ENCODE data around the gene ABCA1.

ABCA1 gene

DNA sequence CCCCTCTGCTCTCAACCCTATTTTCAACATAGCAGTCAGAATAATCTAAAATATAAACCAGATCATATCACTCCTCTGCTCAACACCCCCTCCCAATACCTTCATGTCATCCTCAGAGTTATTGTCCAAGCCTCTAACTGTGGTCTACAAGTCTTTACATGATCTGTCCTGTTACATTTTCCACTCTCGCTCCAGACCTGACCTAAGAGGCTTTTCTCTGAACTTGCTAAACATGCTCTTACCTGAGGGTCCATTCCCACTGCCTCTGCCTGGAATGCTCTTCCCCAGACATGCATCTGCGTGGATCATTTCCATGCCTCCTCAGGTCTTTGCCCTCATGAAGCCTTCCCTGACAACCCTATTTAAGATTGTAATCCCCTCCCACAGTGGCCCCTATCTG lies 152.0 kb downstream of the ABCA1 start:
- Histone ChIP-seq H3K14ac (ENCODE audit: low read length) (no peak overlapping the region), H3K4me1 (ENCODE audit: control insufficient read depth in 2 of 2, insufficient read depth in 1 of 2, low read depth in 1 of 2, low read length in 2 of 2) (no peaks in the 10 kb centered on the region), H3K27ac (replicated peaks; ENCODE audit: low read length) (no peak overlapping the region), H3K4me3 (ENCODE audit: low read length in 2 of 2) (no peak overlapping the region), H2BK12ac (ENCODE audit: low read length) (no peak overlapping the region), H3K27me3 (ENCODE audit: control insufficient read depth in 3 of 3, insufficient read depth in 3 of 3, low read depth in 1 of 3, low read length in 3 of 3) (no peaks in the 10 kb centered on the region), H3K4ac (ENCODE audit: low read length) (no peak overlapping the region), H3K4me2 (ENCODE audit: insufficient read depth, low read length, poor library complexity, severe bottlenecking) (no peak overlapping the region), H3K18ac (ENCODE audit: low read length) (no peak overlapping the region), H2AFZ (ENCODE audit: low read length) (no peak overlapping the region), H2BK15ac (ENCODE audit: low read length) (no peak overlapping the region), H3K36me3 (replicated peaks in 1 of 2; ENCODE audit: control insufficient read depth in 2 of 2, insufficient read depth in 2 of 2, low read length in 2 of 2) (peaks cover 0 to 5% of the 10 kb centered on the region in 2 donors), H3K79me1 (ENCODE audit: low read depth, low read length) (no peaks in the 10 kb centered on the region), H4K8ac (ENCODE audit: low read depth, low read length) (no peak overlapping the region), H4K91ac (ENCODE audit: low read depth, low read length, poor library complexity) (no peak overlapping the region), H2BK5ac (ENCODE audit: low read length) (no peak overlapping the region), H3K23ac (ENCODE audit: low read depth, low read length, poor library complexity) (no peak overlapping the region), H3K9me3 (replicated peaks in 1 of 2; ENCODE audit: control insufficient read depth in 2 of 2, insufficient read depth in 1 of 2, low read depth in 1 of 2, low read length in 2 of 2) (no peaks in the 10 kb centered on the region), H2BK120ac (ENCODE audit: low read depth, low read length) (no peak overlapping the region), H3K9ac (ENCODE audit: low read depth, low read length, poor library complexity) (no peak overlapping the region), H2AK5ac (ENCODE audit: low read depth, low read length) (no peak overlapping the region)
- no peak for DNase-seq (ENCODE audit: low spot score)
- WGBS, 2 donors (ENCODE audit: extremely low coverage in 2 of 2, insufficient read length in 2 of 2, insufficient replicate concordance in 1 of 2), result no CpG with 5 or more reads among the region's 2 CpGs

DNA sequence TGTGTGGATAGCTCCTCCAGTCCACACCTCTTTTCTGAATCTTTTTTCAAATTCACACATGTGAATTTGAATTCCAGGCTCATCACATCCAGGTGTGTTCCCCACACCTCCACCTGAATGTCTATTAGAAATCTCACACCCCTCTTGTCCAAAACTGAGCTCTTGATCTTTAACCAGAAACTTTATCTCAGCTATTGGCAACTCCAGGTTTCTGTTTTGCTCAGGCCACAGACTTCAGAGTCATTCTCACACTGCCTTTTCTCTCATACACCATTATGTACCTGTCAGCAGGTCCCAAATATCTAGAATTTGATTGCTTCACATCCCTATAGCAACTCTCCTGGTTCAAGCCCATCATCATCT lies 152.4 kb downstream of the ABCA1 start:
- Histone ChIP-seq H3K18ac (ENCODE audit: low read length) (no peak overlapping the region), H2BK15ac (ENCODE audit: low read length) (no peak overlapping the region), H3K79me1 (ENCODE audit: low read depth, low read length) (no peaks in the 10 kb centered on the region), H3K23ac (ENCODE audit: low read depth, low read length, poor library complexity) (no peak overlapping the region), H4K91ac (ENCODE audit: low read depth, low read length, poor library complexity) (no peak overlapping the region), H3K27ac (replicated peaks; ENCODE audit: low read length) (no peak overlapping the region), H2BK12ac (ENCODE audit: low read length) (no peak overlapping the region), H2BK5ac (ENCODE audit: low read length) (no peak overlapping the region), H3K36me3 (replicated peaks in 1 of 2; ENCODE audit: control insufficient read depth in 2 of 2, insufficient read depth in 2 of 2, low read length in 2 of 2) (peaks cover 0 to 5% of the 10 kb centered on the region in 2 donors), H3K27me3 (ENCODE audit: control insufficient read depth in 3 of 3, insufficient read depth in 3 of 3, low read depth in 1 of 3, low read length in 3 of 3) (no peaks in the 10 kb centered on the region), H3K9me3 (replicated peaks in 1 of 2; ENCODE audit: control insufficient read depth in 2 of 2, insufficient read depth in 1 of 2, low read depth in 1 of 2, low read length in 2 of 2) (no peaks in the 10 kb centered on the region), H2AK5ac (ENCODE audit: low read depth, low read length) (no peak overlapping the region), H4K8ac (ENCODE audit: low read depth, low read length) (no peak overlapping the region), H2AFZ (ENCODE audit: low read length) (no peak overlapping the region), H3K14ac (ENCODE audit: low read length) (no peak overlapping the region), H3K9ac (ENCODE audit: low read depth, low read length, poor library complexity) (no peak overlapping the region), H3K4me2 (ENCODE audit: insufficient read depth, low read length, poor library complexity, severe bottlenecking) (no peak overlapping the region), H3K4ac (ENCODE audit: low read length) (no peak overlapping the region), H3K4me3 (ENCODE audit: low read length in 2 of 2) (no peak overlapping the region), H2BK120ac (ENCODE audit: low read depth, low read length) (no peak overlapping the region), H3K4me1 (ENCODE audit: control insufficient read depth in 2 of 2, insufficient read depth in 1 of 2, low read depth in 1 of 2, low read length in 2 of 2) (no peaks in the 10 kb centered on the region)
- no peak for DNase-seq (ENCODE audit: low spot score)

DNA sequence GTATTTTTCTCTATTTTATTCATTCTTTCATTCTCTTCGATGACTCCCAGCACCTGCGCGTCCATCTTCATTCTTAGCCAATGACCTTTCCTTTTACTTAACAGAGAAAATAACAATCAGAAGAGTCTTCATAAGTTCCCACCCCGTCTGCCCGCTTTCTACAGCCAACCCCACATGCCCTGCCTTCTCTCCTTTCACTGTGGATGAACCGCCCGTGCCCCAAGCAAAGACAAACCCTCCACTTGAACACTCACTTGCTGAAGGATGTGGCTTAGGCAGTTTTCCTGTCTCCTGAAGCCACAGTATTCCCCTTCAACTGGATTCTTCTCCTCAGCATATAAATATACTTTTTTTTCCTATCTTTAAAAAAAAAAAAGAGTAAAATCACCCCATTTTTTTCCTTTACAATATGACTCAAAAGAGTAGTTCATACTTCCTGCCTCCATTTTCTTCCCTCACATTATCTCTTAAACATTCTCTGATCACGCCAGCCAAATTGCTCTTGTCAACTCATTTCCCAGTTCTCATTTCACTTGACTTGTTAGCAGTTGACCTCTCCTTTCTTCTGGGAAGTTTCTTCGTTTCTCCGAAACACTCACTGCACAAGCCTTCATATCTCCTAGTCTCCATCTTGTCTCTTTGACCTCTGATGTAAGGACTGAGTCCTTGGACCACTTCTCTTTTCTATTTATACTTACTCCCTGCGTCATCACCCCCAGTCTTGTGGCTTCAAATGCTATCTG lies 153.0 kb downstream of the ABCA1 start:
- Histone ChIP-seq H2AK5ac (ENCODE audit: low read depth, low read length) (no peak overlapping the region), H3K79me1 (ENCODE audit: low read depth, low read length) (no peaks in the 10 kb centered on the region), H3K14ac (ENCODE audit: low read length) (no peak overlapping the region), H3K9ac (ENCODE audit: low read depth, low read length, poor library complexity) (no peak overlapping the region), H2BK15ac (ENCODE audit: low read length) (no peak overlapping the region), H3K18ac (ENCODE audit: low read length) (no peak overlapping the region), H4K91ac (ENCODE audit: low read depth, low read length, poor library complexity) (no peak overlapping the region), H3K4ac (ENCODE audit: low read length) (no peak overlapping the region), H3K4me2 (ENCODE audit: insufficient read depth, low read length, poor library complexity, severe bottlenecking) (no peak overlapping the region), H3K27me3 (ENCODE audit: control insufficient read depth in 3 of 3, insufficient read depth in 3 of 3, low read depth in 1 of 3, low read length in 3 of 3) (no peaks in the 10 kb centered on the region), H2BK5ac (ENCODE audit: low read length) (no peak overlapping the region), H3K36me3 (replicated peaks in 1 of 2; ENCODE audit: control insufficient read depth in 2 of 2, insufficient read depth in 2 of 2, low read length in 2 of 2) (peaks cover 0 to 2% of the 10 kb centered on the region in 2 donors), H3K4me3 (ENCODE audit: low read length in 2 of 2) (no peak overlapping the region), H3K4me1 (ENCODE audit: control insufficient read depth in 2 of 2, insufficient read depth in 1 of 2, low read depth in 1 of 2, low read length in 2 of 2) (no peaks in the 10 kb centered on the region), H4K8ac (ENCODE audit: low read depth, low read length) (no peak overlapping the region), H2AFZ (ENCODE audit: low read length) (no peak overlapping the region), H2BK12ac (ENCODE audit: low read length) (no peak overlapping the region), H3K9me3 (replicated peaks in 1 of 2; ENCODE audit: control insufficient read depth in 2 of 2, insufficient read depth in 1 of 2, low read depth in 1 of 2, low read length in 2 of 2) (no peaks in the 10 kb centered on the region), H3K27ac (replicated peaks; ENCODE audit: low read length) (no peak overlapping the region), H3K23ac (ENCODE audit: low read depth, low read length, poor library complexity) (no peak overlapping the region), H2BK120ac (ENCODE audit: low read depth, low read length) (no peak overlapping the region)
- no peak for DNase-seq (ENCODE audit: low spot score)
- 100% methylated on average over 1 of the region's 11 CpGs; no CpG with 5 or more reads in 1 of the 2 donors for WGBS, 2 donors (ENCODE audit: extremely low coverage in 2 of 2, insufficient read length in 2 of 2, insufficient replicate concordance in 1 of 2)

DNA sequence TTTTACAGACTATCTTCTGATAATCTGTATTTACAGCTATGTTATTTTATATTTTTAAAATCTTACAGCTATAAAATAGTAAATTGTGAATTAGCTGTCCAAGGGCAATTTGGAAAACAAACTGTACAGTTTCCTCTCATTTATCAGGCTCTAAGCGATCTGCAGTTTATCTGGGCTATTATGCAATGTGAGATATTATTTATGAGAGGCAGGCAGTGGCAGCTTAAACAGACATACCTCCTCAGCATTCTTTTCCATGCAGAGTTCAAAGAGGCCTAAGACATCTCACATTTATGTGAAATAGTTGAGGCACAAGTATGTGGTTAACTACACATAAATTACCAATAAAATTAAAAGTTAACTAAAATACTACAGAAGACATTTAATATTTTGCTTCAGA lies 153.8 kb downstream of the ABCA1 start:
- no peaks in the 10 kb centered on the region for H3K9me3 ChIP-seq (replicated peaks in 1 of 2; ENCODE audit: control insufficient read depth in 2 of 2, insufficient read depth in 1 of 2, low read depth in 1 of 2, low read length in 2 of 2)
- no peaks in the 10 kb centered on the region for H3K4me1 ChIP-seq (ENCODE audit: control insufficient read depth in 2 of 2, insufficient read depth in 1 of 2, low read depth in 1 of 2, low read length in 2 of 2)
- no peak overlapping the region for H2AFZ ChIP-seq (ENCODE audit: low read length)
- no peak for DNase-seq (ENCODE audit: low spot score)
- no peak overlapping the region for H2BK120ac ChIP-seq (ENCODE audit: low read depth, low read length)
- H3K18ac ChIP-seq (ENCODE audit: low read length), result no peak overlapping the region
- no peak overlapping the region for H2BK15ac ChIP-seq (ENCODE audit: low read length)
- H3K27me3 ChIP-seq (ENCODE audit: control insufficient read depth in 3 of 3, insufficient read depth in 3 of 3, low read depth in 1 of 3, low read length in 3 of 3), result no peaks in the 10 kb centered on the region
- no peak overlapping the region for H4K8ac ChIP-seq (ENCODE audit: low read depth, low read length)
- no peak overlapping the region for H3K4me3 ChIP-seq (ENCODE audit: low read length in 2 of 2)
- no peak overlapping the region for H4K91ac ChIP-seq (ENCODE audit: low read depth, low read length, poor library complexity)
- no peak overlapping the region for H3K14ac ChIP-seq (ENCODE audit: low read length)
- H2BK12ac ChIP-seq (ENCODE audit: low read length), result no peak overlapping the region
- no peak overlapping the region for H3K9ac ChIP-seq (ENCODE audit: low read depth, low read length, poor library complexity)
- no peaks in the 10 kb centered on the region for H3K36me3 ChIP-seq (replicated peaks in 1 of 2; ENCODE audit: control insufficient read depth in 2 of 2, insufficient read depth in 2 of 2, low read length in 2 of 2)
- no peak overlapping the region for H2AK5ac ChIP-seq (ENCODE audit: low read depth, low read length)
- WGBS, 2 donors (ENCODE audit: extremely low coverage in 2 of 2, insufficient read length in 2 of 2, insufficient replicate concordance in 1 of 2), result no CpG with 5 or more reads among the region's 1 CpG
- H3K4ac ChIP-seq (ENCODE audit: low read length), result no peak overlapping the region
- H3K79me1 ChIP-seq (ENCODE audit: low read depth, low read length), result no peaks in the 10 kb centered on the region
- no peak overlapping the region for H3K27ac ChIP-seq (replicated peaks; ENCODE audit: low read length)
- H3K23ac ChIP-seq (ENCODE audit: low read depth, low read length, poor library complexity), result no peak overlapping the region
- no peak overlapping the region for H3K4me2 ChIP-seq (ENCODE audit: insufficient read depth, low read length, poor library complexity, severe bottlenecking)
- H2BK5ac ChIP-seq (ENCODE audit: low read length), result no peak overlapping the region

Data from neuronal stem cell (in vitro differentiated cells).